Psoas muscle (tissue), 8 donors: ENCODE results near the gene PCSK5. TPM values are rescaled to one million over a fixed set of nuclear protein-coding genes. Genes with fewer than 3 reads are reported as not detected.

Experiments
- ATAC-seq, 4 donors: fragments of 200-7000 bp; cut with Tn5 transposase; one replicate each; pipeline ENCODE4 v1.9.1; 2020; ENCODE audit warnings: moderate library complexity in 3 of 4, mild to moderate bottlenecking in 2 of 4
- DNase-seq, 2 donors: peaks; one replicate each; pipeline ENCODE4 v3.0.0-alpha.2; 2020
- H3K27ac ChIP-seq: fragments of 200-600 bp; one replicate; pipeline ENCODE4 v1.8.0; 2022
- H3K27me3 ChIP-seq, 3 donors: fragments of 200-600 bp in 1 of 3; one replicate each; pipeline versions ENCODE4 v1.6.1 to v1.8.0; 2013 to 2022; ENCODE audit warnings: low read length in 2 of 3, mild to moderate bottlenecking in 2 of 3, moderate library complexity in 1 of 3; ENCODE audit not compliant: insufficient read depth in 3 of 3
- H3K36me3 ChIP-seq, 2 donors: fragments of 200-600 bp in 1 of 2; one replicate each; pipeline versions ENCODE4 v1.6.1 to v1.8.0; 2013 to 2022; ENCODE audit warnings: low read depth in 1 of 2, mild to moderate bottlenecking in 1 of 2, moderate library complexity in 1 of 2; ENCODE audit not compliant: insufficient read depth in 1 of 2
- H3K4me1 ChIP-seq: fragments of 200-600 bp; one replicate; pipeline ENCODE4 v1.8.0; 2022
- H3K4me3 ChIP-seq: fragments of 200-600 bp; one replicate; pipeline ENCODE4 v1.8.0; 2022; ENCODE audit warnings: mild to moderate bottlenecking
- H3K9me3 ChIP-seq: fragments of 200-600 bp; one replicate; pipeline ENCODE4 v1.8.0; 2022
- WGBS, 3 donors: extraction: QIAGEN DNeasy Blood & Tissue Kit; methylation state at CpG; one replicate each; pipeline versions ENCODE4 v1.1.6 to v1.1.7; 2013; 5-methylcytosine and 5-hydroxymethylcytosine counted together
- intact Hi-C, 2 donors: fragments of 100-400 bp; cut with DNase I; formaldehyde crosslinking; loops; one replicate each; pipeline versions ENCODE4 v1.11.0 to v1.14.2; 2022
- polyA plus RNA-seq, 3 donors: library from polyadenylated mRNA; stranded (reverse); fragments of 200-250 nt; gene quantifications; one replicate each; pipeline ENCODE4 v1.2.3, GENCODE V29; 2013
- total RNA-seq, 4 donors: library from RNA; stranded (reverse); fragmentation: NEBNext Ultra II Directional in 2 of 4; extraction: Animal tissue kit (Norgen Biotek cat#: 25700) in 2 of 4; gene quantifications; one replicate each; pipeline versions ENCODE4 v1.2.1 to v1.2.4, GENCODE V29; 2021 to 2023
- TF ChIP-seq, protein P1 (sequence below): fragments of 200-600 bp; IDR thresholded peaks from one replicate; pipeline ENCODE4 v1.8.0; 2022; ENCODE audit warnings: antibody characterized with exemption
- donor health status: healthy with polysubstance abuse.
- donor health status: DM: no; HTN: no; CAD: no; lungs with moderate emphysema.
- donor health status: Bipolar disorder and iron deficiency.
- donor health status: healthy.
- donor health status: DM: yes; HTN: yes; CAD: no.
- donor health status: DM: no; HTN: no; CAD: no.
- donor health status: DM: no; HTN: no; CAD: no.
- donor health status: DM: yes; HTN: yes; CAD: no.

Gene PCSK5
- total and polyA plus RNA-seq, 7 donors: 0.75 to 4.4 (median 2.3) TPM

DNA sequence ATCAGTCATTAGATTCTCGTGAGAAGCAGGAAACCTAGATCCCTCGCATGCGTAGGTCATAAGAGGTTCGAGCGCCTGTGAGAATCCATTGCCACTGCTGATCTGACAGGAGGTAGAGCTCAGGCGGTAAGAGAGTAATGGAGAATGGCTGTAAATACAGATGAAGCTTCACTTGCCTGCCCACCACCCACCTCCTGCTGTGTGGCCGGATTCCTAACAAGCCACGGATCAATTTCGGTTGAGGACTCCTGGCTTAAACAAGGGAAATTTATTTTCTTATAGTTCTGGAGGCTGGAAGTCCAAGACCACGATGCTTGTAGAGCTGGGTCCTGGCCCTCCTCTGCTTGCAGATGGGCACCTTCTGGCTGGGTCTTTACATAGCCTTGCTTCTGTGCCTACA is 200.4 kb downstream of the PCSK5 start:
- no peak overlapping the region for H3K4me3 ChIP-seq
- WGBS, 3 donors: 89 to 94% (median 90%) methylated on average over 10 of the region's 10 CpGs
- H3K27me3 ChIP-seq: no peaks in the 10 kb centered on the region
- H3K27ac ChIP-seq: no peak overlapping the region
- no peaks in the 10 kb centered on the region for H3K4me1 ChIP-seq
- ATAC-seq (no peak), DNase-seq (no peak)
- intact Hi-C loops: no loop called here
- TF ChIP-seq, protein P1, sequence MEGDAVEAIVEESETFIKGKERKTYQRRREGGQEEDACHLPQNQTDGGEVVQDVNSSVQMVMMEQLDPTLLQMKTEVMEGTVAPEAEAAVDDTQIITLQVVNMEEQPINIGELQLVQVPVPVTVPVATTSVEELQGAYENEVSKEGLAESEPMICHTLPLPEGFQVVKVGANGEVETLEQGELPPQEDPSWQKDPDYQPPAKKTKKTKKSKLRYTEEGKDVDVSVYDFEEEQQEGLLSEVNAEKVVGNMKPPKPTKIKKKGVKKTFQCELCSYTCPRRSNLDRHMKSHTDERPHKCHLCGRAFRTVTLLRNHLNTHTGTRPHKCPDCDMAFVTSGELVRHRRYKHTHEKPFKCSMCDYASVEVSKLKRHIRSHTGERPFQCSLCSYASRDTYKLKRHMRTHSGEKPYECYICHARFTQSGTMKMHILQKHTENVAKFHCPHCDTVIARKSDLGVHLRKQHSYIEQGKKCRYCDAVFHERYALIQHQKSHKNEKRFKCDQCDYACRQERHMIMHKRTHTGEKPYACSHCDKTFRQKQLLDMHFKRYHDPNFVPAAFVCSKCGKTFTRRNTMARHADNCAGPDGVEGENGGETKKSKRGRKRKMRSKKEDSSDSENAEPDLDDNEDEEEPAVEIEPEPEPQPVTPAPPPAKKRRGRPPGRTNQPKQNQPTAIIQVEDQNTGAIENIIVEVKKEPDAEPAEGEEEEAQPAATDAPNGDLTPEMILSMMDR: no peak
- H3K36me3 ChIP-seq: no peaks in the 10 kb centered on the region
- no peaks in the 10 kb centered on the region for H3K9me3 ChIP-seq

DNA sequence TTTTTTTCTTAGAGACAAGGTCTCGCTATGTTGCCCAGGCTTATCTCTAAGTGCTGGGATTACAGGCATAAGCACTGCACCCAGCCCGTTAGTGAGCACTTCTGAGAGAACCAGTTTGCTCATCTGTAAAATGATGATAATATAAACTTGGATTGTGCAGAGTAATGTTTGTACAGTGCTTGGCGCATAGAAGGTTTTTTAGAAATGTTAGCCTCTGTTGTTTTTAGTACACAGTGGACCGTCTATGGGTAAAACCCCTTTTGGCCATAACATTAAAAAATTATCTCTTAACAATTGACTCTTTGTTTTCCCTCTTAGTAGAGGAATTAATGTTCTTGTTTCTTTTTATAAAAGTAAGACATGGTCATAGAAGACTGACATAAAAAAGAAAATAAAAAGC is 202.1 kb downstream of the PCSK5 start:
- H3K4me1 ChIP-seq: no peaks in the 10 kb centered on the region
- DNase-seq (no peak), ATAC-seq (no peak)
- H3K27ac ChIP-seq: no peak overlapping the region
- no peaks in the 10 kb centered on the region for H3K36me3 ChIP-seq
- intact Hi-C loops: no loop called here
- H3K27me3 ChIP-seq: no peaks in the 10 kb centered on the region
- TF ChIP-seq, protein P1: no peak
- WGBS, 3 donors: 80 to 83% (median 82%) methylated on average over 4 of the region's 4 CpGs
- H3K9me3 ChIP-seq: no peaks in the 10 kb centered on the region
- H3K4me3 ChIP-seq: no peak overlapping the region

DNA sequence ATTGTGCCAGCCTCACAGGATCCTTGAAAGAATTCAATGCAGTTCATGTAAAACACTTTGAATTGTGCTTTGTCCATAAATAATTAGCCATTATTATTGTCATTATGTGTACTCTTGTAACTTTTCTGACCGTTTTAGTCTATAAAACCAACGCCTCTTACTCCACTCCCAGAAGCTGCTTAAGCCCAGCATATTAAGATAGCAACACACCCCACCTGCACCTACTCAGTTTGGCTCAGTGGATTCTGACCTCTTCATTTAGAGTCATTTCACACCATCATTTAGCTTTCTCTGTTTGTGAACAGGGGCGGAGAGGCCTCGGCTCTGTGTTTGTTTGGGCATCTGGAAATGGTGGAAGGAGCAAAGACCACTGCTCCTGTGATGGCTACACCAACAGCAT is 205.1 kb downstream of the PCSK5 start:
- H3K4me1 ChIP-seq: no peaks in the 10 kb centered on the region
- H3K9me3 ChIP-seq: no peaks in the 10 kb centered on the region
- DNase-seq (no peak), ATAC-seq (no peak)
- TF ChIP-seq, protein P1: no peak
- H3K36me3 ChIP-seq: peaks cover 0 to 10% of the 10 kb centered on the region in 2 donors
- H3K4me3 ChIP-seq: no peak overlapping the region
- 90 to 94% (median 94%) methylated on average over 4 of the region's 4 CpGs for WGBS, 3 donors
- H3K27me3 ChIP-seq: no peaks in the 10 kb centered on the region
- no peak overlapping the region for H3K27ac ChIP-seq
- intact Hi-C loops: no loop called here

DNA sequence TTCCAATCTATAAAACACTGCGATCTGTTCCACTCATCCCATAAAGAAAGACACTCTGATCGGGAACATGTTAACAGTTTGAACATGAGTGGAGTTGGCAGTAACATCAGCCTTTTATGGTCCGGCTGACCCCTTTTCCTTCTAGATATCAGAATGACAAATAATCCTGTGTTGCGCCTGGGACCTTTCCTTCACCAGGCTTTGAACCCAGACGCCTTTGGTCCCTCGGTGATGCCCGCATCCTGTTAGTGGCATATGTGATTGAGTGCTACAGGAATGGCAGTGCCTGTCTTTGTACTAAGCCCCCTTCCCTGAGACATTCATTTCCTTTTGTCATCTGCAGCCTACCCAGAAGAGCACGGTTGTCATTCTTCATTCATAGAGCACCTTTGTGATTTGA is 209.0 kb downstream of the PCSK5 start:
- Histone ChIP-seq H3K27me3 (no peaks in the 10 kb centered on the region), H3K4me1 (no peaks in the 10 kb centered on the region), H3K4me3 (no peak overlapping the region), H3K9me3 (no peaks in the 10 kb centered on the region), H3K36me3 (peaks cover 0 to 10% of the 10 kb centered on the region in 2 donors), H3K27ac (no peak overlapping the region)
- intact Hi-C loops: no loop called here
- ATAC-seq: no peak
- DNase-seq: no peak
- TF ChIP-seq, protein P1: no peak
- 75 to 87% (median 76%) methylated on average over 8 of the region's 8 CpGs for WGBS, 3 donors

DNA sequence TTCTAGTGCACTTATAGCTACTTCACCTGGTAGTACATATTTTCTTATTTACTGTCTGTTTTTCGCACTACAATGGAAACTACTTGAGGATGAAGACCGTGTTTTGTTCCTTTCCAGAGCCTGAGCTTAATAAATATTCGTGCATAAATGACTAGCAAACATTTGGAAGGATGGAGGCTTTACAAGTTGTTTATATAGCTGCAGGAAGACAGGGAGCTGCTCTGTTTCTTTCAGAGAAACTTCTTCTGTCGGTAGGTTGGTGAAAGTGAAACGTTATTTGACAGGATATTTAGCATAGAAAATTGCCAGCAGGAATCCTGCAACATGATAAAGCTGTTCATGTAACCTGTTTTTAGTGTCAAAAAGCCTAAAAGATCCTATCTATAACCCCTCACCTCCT is 210.6 kb downstream of the PCSK5 start:
- H3K4me3 ChIP-seq: no peak overlapping the region
- TF ChIP-seq, protein P1: no peak
- intact Hi-C loops: no loop called here
- H3K27me3 ChIP-seq: no peaks in the 10 kb centered on the region
- no peaks in the 10 kb centered on the region for H3K9me3 ChIP-seq
- DNase-seq (no peak), ATAC-seq (no peak)
- peaks cover 0 to 10% of the 10 kb centered on the region in 2 donors for H3K36me3 ChIP-seq
- 60 to 67% (median 67%) methylated on average over 5 of the region's 5 CpGs for WGBS, 3 donors
- H3K27ac ChIP-seq: no peak overlapping the region
- H3K4me1 ChIP-seq: no peaks in the 10 kb centered on the region
